ENCODE measurements around the gene RSPO4.

- TF ChIP-seq POLR2A (IDR thresholded peaks at IDR 0.05; ENCODE audit: low read length) (no peak), CTCF (IDR thresholded peaks at IDR 0.05) (no peak), E2F6 (IDR thresholded peaks at IDR 0.05; ENCODE audit: borderline replicate concordance, low read depth) (no peak)
Measured at GRCh38 chr20:933029-933428, 69.1 kb downstream of the RSPO4 start.

All from A549 (cell line).